GM19372 (cell line): ENCODE data around the gene KBTBD12.
"Not testable (repeated sequence)": the region's sequence is repeated elsewhere in the genome, so short reads cannot be mapped to it uniquely, and the experiment has no call there.

ENCODE experiments used
- ATAC-seq: cut with Tn5 transposase; IDR thresholded peaks from one replicate; pipeline ENCODE4 v1.9.1; 2021; ENCODE audit warnings: mild to moderate bottlenecking, low read depth, moderate library complexity; ENCODE audit not compliant: unreplicated experiment

KBTBD12 gene, protein sequence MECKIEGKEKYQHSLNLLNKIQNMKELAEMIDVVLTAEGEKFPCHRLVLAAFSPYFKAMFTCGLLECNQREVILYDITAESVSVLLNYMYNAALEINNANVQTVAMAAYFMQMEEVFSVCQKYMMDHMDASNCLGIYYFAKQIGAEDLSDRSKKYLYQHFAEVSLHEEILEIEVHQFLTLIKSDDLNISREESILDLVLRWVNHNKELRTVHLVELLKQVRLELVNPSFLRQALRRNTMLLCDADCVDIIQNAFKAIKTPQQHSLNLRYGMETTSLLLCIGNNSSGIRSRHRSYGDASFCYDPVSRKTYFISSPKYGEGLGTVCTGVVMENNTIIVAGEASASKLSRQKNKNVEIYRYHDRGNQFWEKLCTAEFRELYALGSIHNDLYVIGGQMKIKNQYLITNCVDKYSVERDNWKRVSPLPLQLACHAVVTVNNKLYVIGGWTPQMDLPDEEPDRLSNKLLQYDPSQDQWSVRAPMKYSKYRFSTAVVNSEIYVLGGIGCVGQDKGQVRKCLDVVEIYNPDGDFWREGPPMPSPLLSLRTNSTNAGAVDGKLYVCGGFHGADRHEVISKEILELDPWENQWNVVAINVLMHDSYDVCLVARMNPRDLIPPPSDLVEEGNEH

DNA sequence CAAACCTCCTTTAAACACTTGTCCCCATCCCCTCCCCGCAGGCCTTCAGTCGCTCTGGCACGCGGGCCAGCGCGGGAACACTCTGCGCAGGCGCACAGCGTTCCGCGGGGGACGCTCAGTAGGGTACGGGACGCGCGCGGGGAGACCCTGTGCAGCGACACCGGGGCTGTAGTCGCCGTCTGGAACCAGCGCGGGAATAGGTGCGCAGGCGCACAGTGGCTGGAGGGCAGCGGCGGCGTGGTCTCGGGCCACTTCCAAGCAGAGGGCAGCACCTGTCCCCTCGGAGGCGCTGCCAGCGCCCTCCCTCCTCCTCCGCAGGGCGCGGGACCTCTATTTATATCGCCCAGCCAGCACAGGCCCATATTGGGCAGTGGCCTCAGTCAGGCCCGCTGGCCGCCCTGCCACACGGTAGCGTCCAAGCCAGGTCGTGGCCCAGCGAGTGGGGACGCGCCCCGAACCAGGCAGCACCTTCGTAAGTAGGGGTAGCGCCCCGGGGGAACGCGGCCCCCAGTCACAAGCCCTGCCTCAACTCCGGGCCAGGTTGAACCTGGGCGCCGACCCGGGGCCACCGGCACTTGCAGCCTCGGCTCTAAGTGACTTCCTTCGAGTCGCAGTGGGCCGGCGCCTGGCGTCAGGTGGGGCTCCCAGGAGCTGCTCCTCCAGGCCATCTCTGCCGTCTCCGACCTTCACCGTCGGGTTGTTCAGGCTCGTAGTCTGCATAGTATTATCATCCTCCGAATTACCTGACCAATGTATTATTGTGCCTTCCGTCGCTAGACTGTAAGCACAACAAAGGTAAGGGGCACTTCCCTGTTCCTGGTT is at the start of gene KBTBD12:
Gene KBTBD12, plus strand, starts transcription at position 118 of the 822 bp plus-strand sequence. CDS start 7,830 bp downstream, outside the sequence.
- no peak for ATAC-seq

GRCh38 chr3:127865941-127866340 is 49.1 kb upstream of the KBTBD12 start:
- no peak for ATAC-seq

DNA sequence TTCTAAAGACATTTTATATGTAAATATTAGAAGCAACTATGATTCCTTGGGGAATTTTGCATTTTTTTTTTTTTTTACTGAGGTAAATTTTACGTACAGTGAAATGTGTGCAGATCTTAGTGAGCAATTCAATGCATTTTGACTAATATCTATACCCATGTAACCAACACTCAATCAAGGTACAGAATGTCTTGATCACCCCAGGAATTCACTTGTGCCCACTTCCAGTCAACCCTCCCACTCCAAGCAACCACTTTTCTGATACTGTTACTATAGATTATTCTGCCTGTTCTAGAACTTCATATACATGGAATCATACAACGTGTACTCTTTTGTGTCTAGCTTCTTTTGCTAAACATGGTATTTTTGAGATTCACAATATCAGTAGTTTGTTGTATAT is 47.6 kb upstream of the KBTBD12 start:
- ATAC-seq = no peak

DNA sequence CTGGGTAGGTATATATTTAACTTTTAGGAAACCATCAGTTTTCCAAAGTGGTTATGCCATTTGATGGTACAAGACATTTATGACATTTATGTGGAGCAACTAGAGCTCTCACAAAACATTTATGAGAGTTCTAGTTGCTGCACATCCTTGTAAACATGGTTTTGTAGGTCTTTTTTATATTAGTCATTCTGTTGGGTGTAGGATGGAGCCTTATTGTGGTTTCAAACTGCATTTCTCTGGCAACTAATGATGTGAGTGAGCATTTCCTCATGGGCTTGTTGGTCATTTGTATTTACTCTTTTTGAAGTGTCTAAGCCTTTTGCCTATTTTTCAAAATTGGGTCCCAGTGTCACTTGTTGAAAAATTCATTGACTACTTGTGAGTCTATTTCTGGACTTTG is 47.0 kb upstream of the KBTBD12 start:
- no peak for ATAC-seq

DNA sequence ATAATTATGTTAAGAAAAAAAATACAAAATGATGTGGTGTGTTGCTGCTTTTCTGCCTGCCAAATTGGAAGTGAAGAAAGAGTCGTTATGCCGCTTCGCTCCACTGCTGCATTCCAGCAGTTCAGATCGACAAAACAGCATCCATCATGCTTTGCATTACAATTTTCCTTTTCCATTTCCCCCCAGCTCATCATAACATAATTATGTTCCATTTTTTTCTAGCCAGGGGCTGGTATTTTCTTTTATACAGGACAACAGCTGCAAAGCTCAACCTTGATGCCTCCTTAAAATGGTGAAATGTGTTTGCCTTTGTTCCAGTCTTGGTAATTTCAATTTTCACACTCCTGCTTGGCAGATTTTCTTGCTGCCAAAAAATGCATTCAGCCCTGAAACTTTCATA is 44.9 kb upstream of the KBTBD12 start:
- no peak for ATAC-seq

DNA sequence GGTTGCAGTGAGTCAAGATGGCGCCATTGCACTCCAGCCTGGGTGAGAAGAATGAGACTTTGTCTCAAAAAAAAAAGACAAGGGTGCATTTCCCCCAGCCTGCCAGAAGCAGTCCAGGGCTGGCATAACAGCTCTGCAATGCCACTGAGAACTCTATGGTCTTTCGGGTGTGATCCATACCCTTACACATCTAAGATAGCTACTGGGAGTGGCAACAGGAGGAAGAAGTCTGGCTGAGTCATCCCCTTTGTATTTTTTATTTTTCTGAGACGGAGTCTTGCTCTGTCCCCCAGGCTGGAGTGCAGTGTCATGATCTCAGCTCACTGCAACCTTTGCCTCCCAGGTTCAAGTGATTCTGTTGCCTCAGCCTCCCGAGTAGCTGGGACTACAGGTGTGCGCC is 40.9 kb upstream of the KBTBD12 start:
- not testable (repeated sequence) for ATAC-seq

DNA sequence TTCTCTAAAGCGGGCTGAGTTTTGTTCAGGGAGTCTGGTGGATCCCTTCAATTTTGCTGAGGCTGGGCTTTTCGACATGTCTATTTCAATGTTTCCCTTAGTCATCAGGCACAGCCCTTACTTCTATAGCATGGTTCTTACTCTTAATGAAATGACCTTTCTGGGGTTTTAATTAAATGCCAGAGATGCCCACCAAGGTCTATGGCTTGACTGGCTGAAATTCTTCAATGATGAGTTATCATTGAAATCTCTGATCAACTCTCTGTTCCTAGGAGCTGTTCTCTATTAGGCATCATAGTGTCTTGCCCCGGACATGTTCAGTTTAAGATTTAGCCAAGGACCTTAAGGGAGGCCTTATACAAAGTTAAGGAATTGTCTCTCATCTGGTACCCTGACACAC is 33.4 kb upstream of the KBTBD12 start:
- no peak for ATAC-seq

DNA sequence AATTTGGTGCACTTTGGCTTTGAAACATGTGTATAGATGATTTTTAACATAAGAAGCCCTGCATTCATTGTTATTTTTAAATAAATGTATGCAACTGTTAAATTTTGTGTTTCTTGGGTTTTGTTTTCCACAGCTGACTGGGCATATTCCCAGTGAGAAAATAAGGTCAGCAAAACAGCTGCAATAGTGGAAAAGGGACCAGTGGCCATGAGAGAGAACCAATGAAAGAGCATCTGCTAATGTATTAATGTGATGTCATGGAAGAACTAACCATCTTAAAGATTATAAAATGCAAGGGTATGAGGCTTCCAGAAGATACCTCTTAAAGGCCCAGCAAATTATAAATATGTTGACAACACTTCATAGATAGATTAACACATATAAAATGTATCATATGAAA is 31.0 kb upstream of the KBTBD12 start:
- ATAC-seq = no peak

DNA sequence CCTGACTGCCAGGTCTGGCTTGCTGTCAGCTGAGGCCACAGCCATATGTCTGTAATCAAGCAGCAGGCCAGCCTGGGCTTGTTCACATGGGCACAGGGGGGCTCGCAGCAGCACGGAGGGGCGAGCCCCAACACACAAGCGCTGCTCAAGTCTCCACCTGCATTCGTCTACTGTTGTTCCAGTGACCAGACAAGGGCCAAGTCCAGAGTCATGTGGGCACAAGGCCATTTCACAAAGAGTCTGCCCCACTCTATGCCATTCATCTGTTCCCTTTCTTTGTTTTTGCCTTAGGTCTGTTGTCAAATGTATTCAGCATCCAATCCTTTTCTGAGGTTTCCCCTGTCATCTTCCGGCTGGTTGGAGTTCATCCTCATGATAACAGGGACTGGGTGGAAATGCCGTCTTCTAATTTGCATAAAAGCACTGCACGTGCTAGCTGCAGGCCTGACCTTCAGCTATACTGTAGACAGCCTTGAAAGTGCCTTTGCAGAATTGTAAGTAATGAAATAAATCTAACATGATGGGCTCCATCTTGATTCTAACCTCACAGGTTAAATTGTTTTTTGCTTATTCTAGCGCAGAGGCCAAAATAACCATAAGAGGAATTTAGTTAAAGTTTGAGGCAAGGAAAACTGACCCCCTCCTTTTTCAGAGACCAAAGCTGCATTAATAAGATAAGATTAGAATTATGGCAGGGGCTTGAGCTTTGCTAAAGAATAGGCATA is 28.6 kb upstream of the KBTBD12 start:
- ATAC-seq = no peak

- no peak for ATAC-seq
These were observed 28.1 kb upstream of the KBTBD12 start for GRCh38 chr3:127886956-127887231.

GRCh38 chr3:127887321-127887720 is 27.7 kb upstream of the KBTBD12 start:
- no peak for ATAC-seq

DNA sequence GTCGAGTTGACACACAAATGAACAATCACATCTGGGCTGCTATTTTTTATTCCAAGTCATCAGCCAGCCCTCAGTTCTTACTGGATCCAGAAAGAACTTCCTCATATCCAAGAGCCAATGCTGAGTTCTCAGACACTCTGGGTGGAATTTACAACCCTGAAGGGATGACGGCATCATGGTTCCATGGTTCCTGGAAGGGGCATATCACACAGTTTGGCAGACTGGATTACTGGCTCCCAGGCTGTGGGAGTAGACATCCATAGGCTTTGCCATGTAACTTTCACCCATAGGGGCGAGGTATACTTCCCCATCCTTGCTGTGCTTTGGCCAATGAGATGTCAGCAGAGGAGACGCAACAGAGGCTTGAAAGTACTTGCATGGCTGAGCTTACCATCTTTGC is 26.9 kb upstream of the KBTBD12 start:
- no peak for ATAC-seq

DNA sequence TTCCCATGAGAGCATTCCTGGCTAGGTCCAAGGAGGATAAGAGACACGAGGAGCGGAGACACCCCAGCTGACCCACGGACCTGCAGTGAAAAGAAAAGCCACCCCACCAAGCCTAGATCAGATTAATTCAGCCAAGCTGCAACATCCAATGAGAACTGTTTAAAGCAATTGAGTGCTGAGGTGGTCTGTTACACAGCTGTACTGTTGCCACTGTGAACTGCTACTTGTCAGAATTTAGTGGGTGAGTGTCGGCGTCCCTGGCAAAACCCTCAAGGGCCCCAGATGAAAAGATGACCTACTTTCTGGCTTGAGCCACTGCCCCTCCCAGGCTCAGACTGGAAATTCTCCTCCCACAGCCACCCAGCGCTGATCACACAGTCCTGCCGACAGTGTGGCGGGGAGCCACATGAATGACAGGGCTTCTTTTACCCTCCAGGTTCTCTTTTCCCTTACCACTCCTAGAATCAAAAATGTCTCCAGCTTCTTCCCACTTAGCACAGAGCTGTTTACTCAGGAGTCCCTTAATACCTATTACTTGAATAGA is 26.4 kb upstream of the KBTBD12 start:
- ATAC-seq = no peak

- no peak for ATAC-seq
These were observed 25.6 kb upstream of the KBTBD12 start for GRCh38 chr3:127889461-127889863.

- no peak for ATAC-seq
These were observed 24.9 kb upstream of the KBTBD12 start for GRCh38 chr3:127889976-127890650.

GRCh38 chr3:127890651-127891290 is 24.3 kb upstream of the KBTBD12 start:
- ATAC-seq = not testable (repeated sequence)

DNA sequence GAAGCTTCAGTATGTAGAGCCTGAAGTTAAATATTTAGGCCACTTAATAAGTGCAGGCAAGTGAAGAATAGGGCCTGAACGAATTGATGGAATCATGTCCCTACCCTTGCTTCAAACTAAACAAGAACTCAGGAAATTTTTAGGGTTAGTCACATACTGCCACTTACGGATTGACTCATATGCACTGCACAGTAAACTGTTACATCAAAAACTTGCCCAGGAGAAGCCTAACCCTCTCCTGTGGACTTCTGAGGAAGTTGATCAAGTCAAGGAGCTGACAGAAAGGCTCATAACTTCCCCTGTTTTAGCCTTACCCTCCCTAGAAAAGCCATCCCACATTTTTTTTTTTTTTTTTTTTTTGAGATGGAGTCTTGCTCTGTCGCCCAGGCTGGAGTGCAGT is 20.6 kb upstream of the KBTBD12 start:
- ATAC-seq = no peak

DNA sequence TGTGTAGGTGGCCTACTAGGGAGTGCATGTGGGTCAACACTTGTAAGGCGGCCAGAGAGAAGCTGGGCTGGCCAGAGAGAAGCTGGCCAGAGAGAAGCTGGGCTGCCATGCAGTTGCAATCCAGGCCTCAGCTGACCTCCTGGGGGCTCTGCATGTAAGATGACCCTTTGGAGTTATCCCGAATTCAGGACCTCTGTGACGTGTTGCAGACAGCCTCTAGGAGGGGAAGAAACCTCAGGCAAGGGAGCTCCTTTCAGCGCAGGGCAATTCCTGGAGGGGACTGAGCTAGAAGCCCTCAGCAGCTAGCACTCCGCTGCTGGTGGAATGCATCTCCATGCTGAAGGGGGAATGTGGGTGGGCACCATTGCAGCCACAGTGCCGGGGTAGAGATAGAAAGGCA is 15.8 kb upstream of the KBTBD12 start:
- no peak for ATAC-seq

GRCh38 chr3:127899766-127900165 is 15.3 kb upstream of the KBTBD12 start:
- no peak for ATAC-seq

DNA sequence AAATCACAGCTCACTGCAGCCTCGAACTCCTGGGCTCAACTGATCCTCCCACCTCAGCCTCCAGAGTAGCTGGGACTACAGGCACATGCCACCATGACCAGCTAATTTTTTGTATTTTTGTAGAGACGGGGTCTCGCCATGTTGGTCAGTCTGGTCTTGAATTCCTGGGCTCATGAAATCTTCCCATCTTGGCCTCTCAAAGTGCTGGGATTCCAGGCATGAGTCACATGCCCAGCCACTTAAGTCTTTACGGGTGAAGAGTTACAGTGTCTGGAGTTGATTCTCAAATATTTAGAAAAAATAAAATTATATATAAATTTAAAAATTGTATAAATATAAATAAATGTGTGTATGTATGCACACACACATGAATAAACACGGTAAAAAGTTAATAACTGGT is 14.5 kb upstream of the KBTBD12 start:
- no peak for ATAC-seq
